Hepatocyte (in vitro differentiated cells): ENCODE data around the gene DCDC1.

ENCODE experiments used
- CTCF ChIP-seq: fragments of 200-600 bp; sonication (generic); IDR thresholded peaks from 2 replicates; pipeline ENCODE4 v1.5.1; 2016; ENCODE audit warnings: antibody characterized with exemption, mild to moderate bottlenecking; ENCODE audit not compliant: poor library complexity
- EZH2 ChIP-seq: fragments of 200-600 bp; sonication (generic); IDR thresholded peaks from 2 replicates; pipeline ENCODE4 v1.6.1; 2016; ENCODE audit warnings: antibody characterized with exemption, mild to moderate bottlenecking, borderline replicate concordance
- EZH2phosphoT487 ChIP-seq: fragments of 200-600 bp; sonication (generic); IDR thresholded peaks from one replicate; pipeline ENCODE4 v1.6.1; 2018; ENCODE audit warnings: antibody characterized with exemption, mild to moderate bottlenecking, low read depth, moderate library complexity; ENCODE audit not compliant: unreplicated experiment, severe bottlenecking

- no peak for TF ChIP-seq EZH2
- no peak for TF ChIP-seq CTCF
- TF ChIP-seq EZH2phosphoT487 = no peak
These were observed 122.9 kb downstream of the DCDC1 start for GRCh38 chr11:31246451-31247165.
